K562 (cell line): Measurements from ENCODE around the gene SELENOW. TPM values are rescaled to one million over a fixed set of nuclear protein-coding genes. Genes with fewer than 3 reads are reported as not detected.

Experiments used
- FOXM1 ChIP-seq, 2 experiments: fragments of 450-650 bp in 1 of 2; sonication (generic) in 1 of 2; formaldehyde crosslinking in 1 of 2; IDR thresholded peaks; 2 replicates each; pipeline versions ENCODE4 v1.6.1 to v1.9.0; 2017 to 2022; ENCODE audit warnings: low read depth in 2 of 2, mild to moderate bottlenecking in 2 of 2, missing genetic modification reagents in 1 of 2, moderate library complexity in 1 of 2
- HNRNPH1 ChIP-seq: fragments of 200-400 bp; formaldehyde crosslinking; optimal IDR thresholded peaks from 2 replicates; pipeline ENCODE3; 2017; ENCODE audit warnings: low read depth, mild to moderate bottlenecking, low read length, moderate library complexity
- HNRNPK ChIP-seq: fragments of 200-400 bp; formaldehyde crosslinking; IDR thresholded peaks from one replicate; pipeline ENCODE4 v1.6.1; 2018; ENCODE audit warnings: mild to moderate bottlenecking, low read depth, low read length; ENCODE audit not compliant: poor library complexity, severe bottlenecking
- MEF2A ChIP-seq: IDR thresholded peaks from 2 replicates; pipeline ENCODE4 v1.6.1; 2011; ENCODE audit warnings: low read depth, mild to moderate bottlenecking, low read length, moderate library complexity; ENCODE audit not compliant: control insufficient read depth
- SNIP1 ChIP-seq: fragments of 450-650 bp; IDR thresholded peaks from 2 replicates; pipeline ENCODE4 v1.7.1; 2017; ENCODE audit warnings: low read depth, mild to moderate bottlenecking
- STAG1 ChIP-seq: sonication (generic); formaldehyde crosslinking; IDR thresholded peaks from 2 replicates; pipeline ENCODE4 v1.5.0; 2020; ENCODE audit warnings: missing genetic modification reagents, borderline replicate concordance
- TEAD1 ChIP-seq, 2 experiments: fragments of 450-650 bp in 1 of 2; sonication (generic) in 1 of 2; formaldehyde crosslinking; IDR thresholded peaks; 2 replicates each; pipeline versions ENCODE4 v1.4.0 to v1.8.0; 2020 to 2022; ENCODE audit warnings: mild to moderate bottlenecking in 2 of 2, missing genetic modification reagents in 1 of 2
- TSC22D4 ChIP-seq: fragments of 450-650 bp; IDR thresholded peaks from 2 replicates; pipeline ENCODE4 v1.6.1; 2016; ENCODE audit warnings: missing genetic modification characterization, missing biosample characterization, control low read depth
- ZNF354B ChIP-seq: fragments of 250-450 bp; sonication (Bioruptor Pico); IDR thresholded peaks from 2 replicates; pipeline ENCODE4 v1.4.0; 2020
- polyA plus RNA-seq, 8 experiments: library from polyadenylated mRNA; depleted of rRNA in 4 of 8; stranded (reverse) in 5 of 8; unstranded in 3 of 8; fragments of >200 nt; fragmentation: Nextera tagmentation in 2 of 8; fragmentation: Illumina TruSeq in 1 of 8; extraction: Ambion mirVana in 2 of 8; extraction: Trizol in 1 of 8; gene quantifications; 2 replicates each; pipeline versions ENCODE4 v1.2.1 to v1.2.3, GENCODE V29; 2011 to 2014; ENCODE audit warnings: inconsistent platforms in 1 of 8, missing spikeins in 1 of 8
- total RNA-seq, 7 experiments: library from RNA; depleted of rRNA in 6 of 7; stranded (reverse); fragments of >200 nt in 6 of 7; fragmentation: Illumina TruSeq in 2 of 7; extraction: Trizol in 2 of 7; gene quantifications; 2 replicates each; pipeline versions ENCODE4 v1.2.1 to v1.2.3, GENCODE V29; 2011 to 2021; ENCODE audit warnings: low replicate concordance in 1 of 7
- TF ChIP-seq, protein P1 (sequence below): sonication (generic); formaldehyde crosslinking; IDR thresholded peaks from 2 replicates; pipeline ENCODE4 v1.8.1; 2023; ENCODE audit warnings: mild to moderate bottlenecking, missing genetic modification reagents

SELENOW gene
- total and polyA plus RNA-seq, 9 of the 15 experiments (the other 6 are each of a cell fraction or from before 2014, with no cell fraction given): 91.9 to 279 (median 156) TPM

DNA sequence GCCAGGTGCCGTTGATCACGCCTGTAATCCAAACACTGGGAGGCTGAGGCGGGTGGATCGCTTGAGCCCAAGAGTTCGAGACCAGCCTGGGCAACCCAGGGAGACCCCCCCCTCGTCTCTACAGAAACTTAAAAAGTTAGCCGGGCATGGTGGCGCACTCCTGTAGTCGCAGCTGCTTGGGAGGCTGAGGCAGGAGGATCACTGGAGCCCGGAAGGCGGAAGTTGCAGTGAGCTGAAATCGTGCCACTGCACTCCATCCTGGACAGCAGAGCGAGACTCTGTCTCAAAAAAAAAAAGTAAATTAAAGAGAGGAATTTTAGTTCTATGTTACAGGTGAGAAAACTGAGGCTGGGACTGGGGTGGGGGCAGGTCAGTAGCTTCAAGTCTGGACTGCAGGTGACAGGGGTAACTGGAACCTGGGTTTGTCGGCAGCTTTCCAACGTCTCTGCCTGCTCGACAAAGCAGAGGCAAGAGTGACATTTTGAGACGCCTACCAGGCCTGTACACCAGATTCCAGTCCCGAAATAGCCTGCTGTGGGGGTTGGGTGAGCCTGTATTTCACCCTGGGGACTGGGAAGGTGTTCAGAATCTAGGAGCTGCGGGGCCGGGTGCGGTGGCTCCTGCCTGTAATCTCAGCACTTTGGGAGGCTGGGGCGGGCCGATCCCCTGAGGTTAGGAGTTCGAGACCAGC lies 1.2 kb downstream of the SELENOW start (continued):
- no peak for TF ChIP-seq FOXM1 (IDR thresholded peaks at IDR 0.05; ENCODE audit: low read depth)
- no peak for TF ChIP-seq FOXM1 (CRISPR knock-in tag; IDR thresholded peaks at IDR 0.05; ENCODE audit: low read depth)
- TF ChIP-seq HNRNPH1: no peak
- TF ChIP-seq TEAD1 (CRISPR knock-in tag; IDR thresholded peaks at IDR 0.05): no peak
- no peak for TF ChIP-seq TSC22D4 (tag)
- no peak for TF ChIP-seq STAG1 (CRISPR knock-in tag)
- TF ChIP-seq, protein P1, sequence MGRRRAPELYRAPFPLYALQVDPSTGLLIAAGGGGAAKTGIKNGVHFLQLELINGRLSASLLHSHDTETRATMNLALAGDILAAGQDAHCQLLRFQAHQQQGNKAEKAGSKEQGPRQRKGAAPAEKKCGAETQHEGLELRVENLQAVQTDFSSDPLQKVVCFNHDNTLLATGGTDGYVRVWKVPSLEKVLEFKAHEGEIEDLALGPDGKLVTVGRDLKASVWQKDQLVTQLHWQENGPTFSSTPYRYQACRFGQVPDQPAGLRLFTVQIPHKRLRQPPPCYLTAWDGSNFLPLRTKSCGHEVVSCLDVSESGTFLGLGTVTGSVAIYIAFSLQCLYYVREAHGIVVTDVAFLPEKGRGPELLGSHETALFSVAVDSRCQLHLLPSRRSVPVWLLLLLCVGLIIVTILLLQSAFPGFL (CRISPR knock-in tag): no peak
- peak; percentile 89 for TF ChIP-seq MEF2A
- no peak for TF ChIP-seq HNRNPK
- no peak for TF ChIP-seq SNIP1
- no peak for TF ChIP-seq ZNF354B (CRISPR knock-in tag)
